Thoracic aorta (tissue), 2 donors: ENCODE data around the gene PAN3. TPM values are rescaled to one million over a fixed set of nuclear protein-coding genes. Genes with fewer than 3 reads are reported as not detected.

ENCODE experiments used
- ATAC-seq: fragments of 150-250 bp; one replicate; pipeline ENCODE4 v1.8.0; 2017; ENCODE audit warnings: low read depth; ENCODE audit not compliant: insufficient number of reproducible peaks, low FRiP score
- DNase-seq: peaks from one replicate; pipeline ENCODE4 v3.0.0-alpha.2; 2020; ENCODE audit warnings: low spot score
- H3K27ac ChIP-seq, 2 donors: fragments of 200-600 bp; sonication (generic); 1 replicate in 1 of 2; 2 replicates in 1 of 2; pipeline ENCODE4 v1.5.1; 2016; ENCODE audit warnings: mild to moderate bottlenecking in 2 of 2, moderate library complexity in 2 of 2
- H3K27me3 ChIP-seq: fragments of 200-600 bp; sonication (generic); replicated peaks from 2 replicates; pipeline ENCODE4 v1.6.0; 2016; ENCODE audit warnings: mild to moderate bottlenecking; ENCODE audit not compliant: insufficient read depth
- H3K36me3 ChIP-seq: fragments of 200-600 bp; sonication (generic); one replicate; pipeline ENCODE4 v1.5.1; 2016
- H3K4me1 ChIP-seq, 2 donors: fragments of 200-600 bp; sonication (generic); 1 replicate in 1 of 2; 2 replicates in 1 of 2; pipeline versions ENCODE4 v1.5.1 to v1.6.0; 2016; ENCODE audit warnings: low read depth in 2 of 2, mild to moderate bottlenecking in 1 of 2; ENCODE audit not compliant: control insufficient read depth in 1 of 2
- H3K4me3 ChIP-seq: fragments of 200-600 bp; sonication (generic); 2 replicates; pipeline ENCODE4 v1.5.1; 2016; ENCODE audit warnings: mild to moderate bottlenecking
- H3K9me3 ChIP-seq: fragments of 200-600 bp; sonication (generic); 2 replicates; pipeline ENCODE4 v1.5.1; 2016
- CTCF ChIP-seq: fragments of 200-600 bp; sonication (generic); IDR thresholded peaks from one replicate; pipeline ENCODE4 v1.5.1; 2019; ENCODE audit warnings: antibody characterized with exemption
- total RNA-seq, 2 donors: library from RNA; depleted of rRNA; stranded (reverse); fragments of >200 nt; gene quantifications; one replicate each; pipeline versions ENCODE4 v1.1.0 to v1.2.3, GENCODE V29; 2016

Gene PAN3
- total RNA-seq, 2 donors from 2014 or later, result 33.3 to 45.3 TPM

DNA sequence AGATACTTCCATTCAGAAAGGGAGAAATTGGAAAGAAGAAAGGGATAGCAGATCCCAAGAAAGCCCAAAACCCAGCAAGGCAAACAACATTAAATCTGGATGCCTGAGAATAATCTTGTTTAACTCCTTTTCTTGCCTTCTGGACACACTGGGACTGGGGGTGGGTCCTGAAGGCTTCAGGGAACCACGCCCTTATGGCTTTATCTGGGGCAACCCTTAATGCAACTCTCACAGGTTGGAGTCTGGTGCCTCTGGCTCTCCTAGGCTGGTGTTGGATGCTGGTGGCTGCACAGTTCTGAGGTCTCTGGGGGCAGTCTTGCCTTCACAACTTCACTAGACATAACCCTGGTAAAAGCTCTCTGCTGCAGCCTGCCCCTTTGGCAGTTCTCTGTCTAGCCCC is 27.9 kb downstream of the PAN3 start:
- H3K9me3 ChIP-seq, result no peaks in the 10 kb centered on the region
- ATAC-seq, result no peak

DNA sequence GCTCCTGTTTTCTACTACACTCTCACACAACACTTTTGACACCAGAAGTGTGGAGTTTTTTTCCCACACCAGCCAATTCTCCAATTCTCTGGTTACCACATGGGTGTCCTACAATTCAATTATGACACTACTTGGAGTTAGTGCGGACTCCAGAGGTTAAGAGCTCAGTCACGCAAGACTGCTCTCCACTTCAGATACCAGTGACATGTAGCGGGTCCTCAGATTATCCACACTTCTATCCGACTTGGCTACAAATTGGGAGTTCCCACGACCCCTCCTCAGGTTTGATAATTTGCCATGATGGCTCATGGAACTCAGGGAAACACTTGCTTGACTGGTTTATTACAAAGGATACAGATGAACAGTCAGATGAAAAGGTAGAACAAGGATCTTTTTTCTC is 32.9 kb downstream of the PAN3 start:
- no peak for DNase-seq
- Histone ChIP-seq H3K36me3 (no peaks in the 10 kb centered on the region), H3K9me3 (no peaks in the 10 kb centered on the region), H3K4me3 (no peak overlapping the region), H3K4me1 (no peaks in the 10 kb centered on the region), H3K27me3 (no peaks in the 10 kb centered on the region), H3K27ac (no peak overlapping the region)
- no peak for TF ChIP-seq CTCF
- ATAC-seq, result no peak

More for the DNA sequence above, 27.9 kb downstream of the PAN3 start:
- Histone ChIP-seq H3K27ac (no peak overlapping the region), H3K4me1 (peaks cover 3 to 7% of the 10 kb centered on the region in 2 donors), H3K27me3 (no peaks in the 10 kb centered on the region), H3K4me3 (no peak overlapping the region), H3K36me3 (no peaks in the 10 kb centered on the region)
- TF ChIP-seq CTCF, result no peak
- DNase-seq, result no peak

DNA sequence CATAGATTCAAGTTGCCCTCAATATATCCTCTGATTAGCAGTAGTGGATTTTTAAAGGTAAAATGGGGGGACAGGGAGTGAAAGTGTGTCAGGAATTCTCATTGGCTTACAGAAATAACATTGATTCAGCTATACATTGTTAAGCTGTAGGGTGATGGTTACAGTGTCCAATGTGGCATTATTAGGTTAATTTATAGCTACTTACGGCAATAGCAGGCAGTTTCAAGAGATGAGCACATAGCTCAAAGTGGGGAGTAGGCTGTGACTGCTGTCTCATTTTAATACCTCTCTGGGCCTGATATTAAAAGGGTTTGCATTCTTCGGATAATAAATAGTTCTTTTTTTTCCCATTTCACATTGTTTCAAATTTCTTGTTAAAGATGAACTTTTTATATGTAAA is 34.6 kb downstream of the PAN3 start:
- DNase-seq, result no peak
- no peaks in the 10 kb centered on the region for H3K9me3 ChIP-seq
- H3K27me3 ChIP-seq, result no peaks in the 10 kb centered on the region
- peaks cover 4% of the 10 kb centered on the region for H3K36me3 ChIP-seq
- H3K4me3 ChIP-seq, result no peak overlapping the region
- no peak for TF ChIP-seq CTCF
- H3K4me1 ChIP-seq, result no peaks in the 10 kb centered on the region
- no peak overlapping the region for H3K27ac ChIP-seq
- no peak for ATAC-seq

- Histone ChIP-seq H3K36me3 (peaks cover 4% of the 10 kb centered on the region), H3K27me3 (no peaks in the 10 kb centered on the region), H3K4me1 (no peaks in the 10 kb centered on the region), H3K27ac (no peak overlapping the region), H3K9me3 (no peaks in the 10 kb centered on the region), H3K4me3 (no peak overlapping the region)
- DNase-seq, result no peak
- ATAC-seq, result no peak
- no peak for TF ChIP-seq CTCF
Observed at GRCh38 chr13:28173793-28174192, 35.4 kb downstream of the PAN3 start.

- H3K4me1 ChIP-seq, result no peaks in the 10 kb centered on the region
- peaks cover 4% of the 10 kb centered on the region for H3K36me3 ChIP-seq
- no peak for TF ChIP-seq CTCF
- no peaks in the 10 kb centered on the region for H3K9me3 ChIP-seq
- ATAC-seq, result no peak
- no peak overlapping the region for H3K4me3 ChIP-seq
- no peak for DNase-seq
- no peaks in the 10 kb centered on the region for H3K27me3 ChIP-seq
- no peak overlapping the region for H3K27ac ChIP-seq
Observed at GRCh38 chr13:28177327-28177726, 39.0 kb downstream of the PAN3 start.
